Esophagus (tissue), 2 donors: ENCODE data around the gene C15orf39. TPM values are rescaled to one million over a fixed set of nuclear protein-coding genes. Genes with fewer than 3 reads are reported as not detected.
"Not testable (repeated sequence)": the region's sequence is repeated elsewhere in the genome, so short reads cannot be mapped to it uniquely, and the experiment has no call there.

Experiments used
- H3K27ac ChIP-seq, 2 donors: one replicate each; pipeline ENCODE4 v1.5.1; 2013; ENCODE audit warnings: low read depth in 2 of 2, mild to moderate bottlenecking in 2 of 2, inconsistent platforms in 1 of 2, low read length in 1 of 2, moderate library complexity in 1 of 2
- H3K27me3 ChIP-seq, 2 donors: one replicate each; pipeline ENCODE4 v1.6.1; 2013; ENCODE audit warnings: low read length in 2 of 2, control low read depth in 1 of 2, mild to moderate bottlenecking in 1 of 2; ENCODE audit not compliant: insufficient read depth in 2 of 2, control insufficient read depth in 1 of 2
- H3K36me3 ChIP-seq, 2 donors: one replicate each; pipeline ENCODE4 v1.6.1; 2013; ENCODE audit warnings: low read length in 1 of 2; ENCODE audit not compliant: control insufficient read depth in 2 of 2, insufficient read depth in 2 of 2
- H3K4me1 ChIP-seq, 2 donors: one replicate each; pipeline ENCODE4 v1.6.1; 2013; ENCODE audit warnings: low read length in 1 of 2; ENCODE audit not compliant: control insufficient read depth in 2 of 2, insufficient read depth in 2 of 2
- H3K4me3 ChIP-seq, 2 donors: one replicate each; pipeline ENCODE4 v1.5.1; 2013; ENCODE audit warnings: low read length in 2 of 2, mild to moderate bottlenecking in 2 of 2, low read depth in 1 of 2, moderate library complexity in 1 of 2
- H3K9me3 ChIP-seq, 2 donors: one replicate each; pipeline ENCODE4 v1.6.1; 2013; ENCODE audit warnings: mild to moderate bottlenecking in 2 of 2, low read depth in 1 of 2, low read length in 1 of 2, moderate library complexity in 1 of 2; ENCODE audit not compliant: control insufficient read depth in 2 of 2, insufficient read depth in 1 of 2
- WGBS, 2 donors: extraction: QIAGEN DNeasy Blood & Tissue Kit; methylation state at CpG; one replicate each; pipeline ENCODE4 v1.1.7; 2013; 5-methylcytosine and 5-hydroxymethylcytosine counted together
- polyA plus RNA-seq, 2 donors: library from polyadenylated mRNA; stranded (reverse); fragments of 200-250 nt; gene quantifications; one replicate each; pipeline ENCODE4 v1.2.3, GENCODE V29; 2013
- donor health status: healthy with polysubstance abuse.
- donor health status: Bipolar disorder and iron deficiency.

The C15orf39 gene
- polyA plus RNA-seq, 2 donors: 14.7 to 15.7 TPM

GRCh38 chr15:75215107-75216004 lies 13.7 kb downstream of the C15orf39 start:
- Histone ChIP-seq H3K36me3 (peaks cover 19 to 37% of the 10 kb centered on the region in 2 donors), H3K9me3 (no peaks in the 10 kb centered on the region), H3K27ac (no peak overlapping the region), H3K4me3 (no peak overlapping the region), H3K27me3 (no peaks in the 10 kb centered on the region), H3K4me1 (peaks cover 0 to 7% of the 10 kb centered on the region in 2 donors)
- WGBS, 2 donors: 84 to 91% methylated on average over 5 of the region's 5 CpGs

DNA sequence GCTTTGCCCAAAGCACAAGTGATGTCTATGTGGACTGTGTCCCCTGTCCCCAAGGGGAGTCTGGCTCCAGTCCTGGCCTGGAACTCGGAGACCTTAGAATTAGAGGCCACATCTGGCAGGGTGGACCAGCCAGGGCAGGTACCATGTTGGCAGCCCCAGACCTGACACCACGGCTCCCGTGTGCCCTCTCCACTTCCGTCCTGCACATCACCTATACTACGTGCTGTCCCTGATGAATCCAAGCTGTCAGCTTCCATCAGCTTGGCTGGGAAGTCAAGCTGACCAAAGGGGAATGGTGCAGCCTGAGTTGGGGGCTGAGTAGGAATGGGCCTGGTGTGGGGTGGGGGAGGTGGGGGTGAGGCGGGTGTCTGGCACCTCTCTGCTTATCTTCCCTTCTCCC lies 15.3 kb downstream of the C15orf39 start:
- H3K4me1 ChIP-seq: no peaks in the 10 kb centered on the region
- 80 to 87% methylated on average over 5 to 6 of the region's 6 CpGs for WGBS, 2 donors
- no peak overlapping the region for H3K27ac ChIP-seq
- H3K9me3 ChIP-seq: no peaks in the 10 kb centered on the region
- no peak overlapping the region for H3K4me3 ChIP-seq
- peaks cover 5 to 21% of the 10 kb centered on the region in 2 donors for H3K36me3 ChIP-seq
- H3K27me3 ChIP-seq: no peaks in the 10 kb centered on the region

- not testable (repeated sequence) for H3K27me3 ChIP-seq, H3K4me1 ChIP-seq, H3K4me3 ChIP-seq, H3K27ac ChIP-seq, H3K9me3 ChIP-seq
- H3K36me3 ChIP-seq: peaks cover 2 to 15% of the 10 kb centered on the region in 2 donors
- 90 to 91% methylated on average over 3 of the region's 3 CpGs for WGBS, 2 donors
These were observed 15.9 kb downstream of the C15orf39 start for GRCh38 chr15:75217574-75217973.

DNA sequence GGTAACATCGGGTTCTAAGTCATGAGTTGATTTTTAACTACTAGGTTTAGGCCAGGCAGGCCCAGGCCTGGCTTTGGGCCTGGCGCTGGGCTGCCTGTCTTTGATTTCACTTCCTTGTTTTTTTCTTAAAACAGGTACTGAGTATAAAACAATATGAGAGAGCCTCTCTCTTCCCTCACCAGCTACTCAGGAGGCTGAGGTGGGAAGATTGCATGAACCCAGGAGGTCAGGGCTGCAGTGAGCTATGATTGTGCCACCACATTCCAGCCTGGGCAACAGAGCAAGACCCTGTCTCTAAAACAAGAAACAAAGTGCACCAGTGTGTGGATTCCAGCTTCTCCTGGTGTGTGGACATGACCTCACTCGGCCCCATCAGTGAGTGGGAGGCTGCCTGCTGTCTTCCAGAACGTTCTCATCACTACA lies 17.8 kb downstream of the C15orf39 start:
- not testable (repeated sequence) for H3K27me3 ChIP-seq, H3K4me1 ChIP-seq, H3K4me3 ChIP-seq, H3K27ac ChIP-seq, H3K36me3 ChIP-seq, H3K9me3 ChIP-seq
- 52 to 61% methylated on average over 4 of the region's 4 CpGs for WGBS, 2 donors

- WGBS, 2 donors: 87 to 93% methylated on average over 5 to 6 of the region's 6 CpGs
- no peaks in the 10 kb centered on the region for H3K9me3 ChIP-seq
- no peak overlapping the region for H3K27ac ChIP-seq
- H3K27me3 ChIP-seq: peaks cover 0 to 3% of the 10 kb centered on the region in 2 donors
- no peak overlapping the region for H3K4me3 ChIP-seq
- H3K36me3 ChIP-seq: no peaks in the 10 kb centered on the region
- H3K4me1 ChIP-seq: no peaks in the 10 kb centered on the region
These were observed 22.0 kb downstream of the C15orf39 start for GRCh38 chr15:75223688-75224087.

DNA sequence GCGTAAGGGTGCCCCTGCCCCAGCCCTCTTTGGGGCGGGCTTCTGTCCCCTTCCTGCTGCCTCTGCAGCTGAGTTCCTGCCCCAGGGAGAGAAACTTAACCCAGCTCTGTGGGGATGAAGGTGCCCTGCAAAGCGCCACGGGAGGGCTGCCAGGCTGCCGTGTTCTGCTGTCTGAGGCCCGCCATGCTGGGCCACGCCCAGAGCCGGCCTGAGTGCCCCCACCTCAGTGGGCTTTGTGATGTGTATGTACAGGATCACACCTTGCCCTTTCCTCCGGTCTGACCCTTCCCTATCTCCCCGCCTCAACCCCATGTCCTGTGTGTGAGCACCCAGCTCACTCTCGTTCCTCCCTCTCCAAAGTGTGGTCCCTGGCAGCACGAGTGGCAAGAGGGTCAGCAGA lies 22.6 kb downstream of the C15orf39 start:
- WGBS, 2 donors: 66 to 70% methylated on average over 12 of the region's 12 CpGs
- no peaks in the 10 kb centered on the region for H3K9me3 ChIP-seq
- no peak overlapping the region for H3K4me3 ChIP-seq
- no peaks in the 10 kb centered on the region for H3K36me3 ChIP-seq
- H3K4me1 ChIP-seq: no peaks in the 10 kb centered on the region
- no peak overlapping the region for H3K27ac ChIP-seq
- peaks cover 0 to 3% of the 10 kb centered on the region in 2 donors for H3K27me3 ChIP-seq

- H3K27me3 ChIP-seq, H3K9me3 ChIP-seq, H3K4me1 ChIP-seq, H3K4me3 ChIP-seq, H3K27ac ChIP-seq, H3K36me3 ChIP-seq: not testable (repeated sequence)
- WGBS, 2 donors: 54 to 58% methylated on average over 9 to 10 of the region's 10 CpGs
These were observed 23.6 kb downstream of the C15orf39 start for GRCh38 chr15:75225102-75225836.

DNA sequence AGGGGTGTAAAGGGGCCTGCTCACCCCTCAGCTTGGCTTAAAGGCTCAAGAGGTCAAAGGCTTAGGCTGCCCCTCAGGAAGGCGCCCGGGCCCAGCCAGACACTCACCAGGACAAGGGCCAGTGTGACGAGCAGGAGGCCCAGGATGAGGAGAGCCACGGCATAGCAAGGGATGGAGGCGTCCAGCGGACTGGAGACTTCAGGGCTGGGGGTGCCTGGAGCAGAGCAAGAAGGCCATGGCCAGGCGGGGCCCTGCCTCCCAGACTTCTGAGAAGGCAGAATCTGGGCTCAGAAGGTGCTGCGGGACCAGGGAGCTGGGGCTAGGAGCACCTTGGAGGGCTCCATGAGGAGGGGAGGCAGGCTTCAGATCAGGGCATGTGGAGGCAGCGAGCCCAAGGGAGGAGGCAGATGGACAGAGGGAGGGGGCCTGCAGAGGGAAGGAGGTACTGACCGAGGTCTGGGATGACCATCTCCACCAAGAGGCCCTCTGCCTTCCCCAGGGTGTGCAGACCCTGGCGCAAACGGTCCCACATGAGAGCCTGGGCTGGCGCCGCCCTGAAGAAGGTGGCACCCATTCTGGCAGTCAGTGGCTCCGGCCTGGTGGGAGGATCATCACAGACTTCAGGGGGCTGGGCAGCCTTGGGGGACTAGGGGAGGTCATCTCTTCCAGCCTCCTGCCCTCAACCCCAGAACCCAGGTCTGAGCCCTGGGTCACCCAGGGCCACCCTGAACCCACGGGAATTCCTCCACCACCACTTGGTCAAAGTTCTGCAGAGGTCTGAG lies 24.5 kb downstream of the C15orf39 start:
- no peaks in the 10 kb centered on the region for H3K9me3 ChIP-seq
- H3K36me3 ChIP-seq: no peaks in the 10 kb centered on the region
- WGBS, 2 donors: 86 to 88% methylated on average over 16 of the region's 16 CpGs
- no peaks in the 10 kb centered on the region for H3K4me1 ChIP-seq
- H3K27ac ChIP-seq: no peak overlapping the region
- peaks cover 0 to 3% of the 10 kb centered on the region in 2 donors for H3K27me3 ChIP-seq
- no peak overlapping the region for H3K4me3 ChIP-seq

DNA sequence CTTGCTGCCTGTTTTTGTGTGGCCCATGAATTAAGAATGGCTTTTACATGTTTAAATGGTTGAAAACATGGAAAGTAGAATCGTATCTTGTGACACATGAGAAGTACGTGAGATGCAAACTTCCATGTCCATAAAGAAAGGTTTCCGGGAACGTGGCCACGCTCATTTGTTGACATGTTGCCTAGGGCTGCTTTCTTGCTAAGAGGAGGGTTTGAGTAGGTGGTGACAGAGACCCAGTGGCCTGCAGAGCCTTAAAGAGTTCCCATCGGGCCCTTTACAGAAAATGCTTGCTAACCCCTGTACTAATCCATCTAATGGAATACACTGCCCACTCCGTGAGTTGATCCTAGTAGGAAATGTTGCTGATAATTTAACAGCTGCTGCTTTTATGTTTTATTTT lies 25.4 kb downstream of the C15orf39 start:
- whole genome bisulfite sequencing, 2 donors: 71 to 77% methylated on average over 7 of the region's 7 CpGs
- H3K27me3 ChIP-seq, H3K27ac ChIP-seq, H3K4me1 ChIP-seq, H3K36me3 ChIP-seq, H3K9me3 ChIP-seq, H3K4me3 ChIP-seq: not testable (repeated sequence)
